Measurements from ENCODE around the gene DENND4C. TPM values are rescaled to one million over a fixed set of nuclear protein-coding genes. Genes with fewer than 3 reads are reported as not detected.

DENND4C gene
- total and polyA plus RNA-seq, 2 of the 4 experiments (the other 2 are of a cell fraction): 9.0 to 32.6 TPM

DNA sequence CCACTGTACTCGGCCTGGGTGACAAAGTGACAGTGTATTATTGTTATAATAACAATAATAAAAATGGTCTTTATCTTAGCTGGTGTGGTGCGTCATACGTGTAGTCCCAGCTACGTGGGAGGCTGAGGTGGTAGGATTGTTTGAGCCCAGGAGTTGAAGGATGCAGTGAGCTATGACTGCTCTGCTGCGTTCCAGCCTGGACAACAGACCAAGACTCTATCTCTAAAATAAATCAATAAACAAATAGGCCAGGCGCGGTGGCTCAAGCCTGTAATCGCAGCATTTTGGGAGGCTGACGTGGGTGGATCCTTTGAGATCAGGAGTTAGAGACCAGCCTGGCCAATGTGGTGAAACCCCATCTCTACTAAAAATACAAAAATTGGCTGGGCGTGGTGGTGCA, 9.2 kb upstream of the DENND4C start:
- TF ChIP-seq ELK1 (IDR thresholded peaks at IDR 0.05; ENCODE audit: borderline replicate concordance, low read depth, low read length) (no peak), MXI1 (IDR thresholded peaks at IDR 0.05; ENCODE audit: borderline replicate concordance, low read depth, low read length) (no peak), CEBPB (IDR thresholded peaks at IDR 0.05; ENCODE audit: low read depth, low read length) (no peak), SMC3 (IDR thresholded peaks at IDR 0.05; ENCODE audit: low read depth, low read length) (no peak), MAFK (IDR thresholded peaks at IDR 0.05; ENCODE audit: low read depth, low read length) (no peak), BHLHE40 (IDR thresholded peaks at IDR 0.05; ENCODE audit: low read depth, low read length) (no peak), POLR2A (IDR thresholded peaks at IDR 0.05; ENCODE audit: low read depth, low read length) (no peak), NFE2L2 (IDR thresholded peaks at IDR 0.05; ENCODE audit: low read depth, low read length) (no peak), CHD1 (IDR thresholded peaks at IDR 0.05; ENCODE audit: low read depth, low read length) (no peak), MAZ (IDR thresholded peaks at IDR 0.05; ENCODE audit: borderline replicate concordance, low read depth, low read length) (no peak), RAD21 (IDR thresholded peaks at IDR 0.05; ENCODE audit: low read length) (no peak), RCOR1 (IDR thresholded peaks at IDR 0.05; ENCODE audit: insufficient replicate concordance, low read length) (no peak), RFX5 (IDR thresholded peaks at IDR 0.05; ENCODE audit: low read depth, low read length) (no peak), CTCF (conservative IDR thresholded peaks at IDR 0.05; ENCODE audit: low read depth, low read length) (no peak), FOS (IDR thresholded peaks at IDR 0.05; ENCODE audit: low read depth, low read length) (no peak)
- TF ChIP-seq, protein P1, sequence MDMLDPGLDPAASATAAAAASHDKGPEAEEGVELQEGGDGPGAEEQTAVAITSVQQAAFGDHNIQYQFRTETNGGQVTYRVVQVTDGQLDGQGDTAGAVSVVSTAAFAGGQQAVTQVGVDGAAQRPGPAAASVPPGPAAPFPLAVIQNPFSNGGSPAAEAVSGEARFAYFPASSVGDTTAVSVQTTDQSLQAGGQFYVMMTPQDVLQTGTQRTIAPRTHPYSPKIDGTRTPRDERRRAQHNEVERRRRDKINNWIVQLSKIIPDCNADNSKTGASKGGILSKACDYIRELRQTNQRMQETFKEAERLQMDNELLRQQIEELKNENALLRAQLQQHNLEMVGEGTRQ (IDR thresholded peaks at IDR 0.05; ENCODE audit: low read depth, low read length): no peak
- no peak for DNase-seq
- H3K27ac ChIP-seq (ENCODE audit: insufficient read depth, low read length): no peak overlapping the region

More for the DNA sequence above, 9.2 kb upstream of the DENND4C start:
- H3K4me2 ChIP-seq (ENCODE audit: low read depth, low read length): no peak overlapping the region
- H3K9ac ChIP-seq (ENCODE audit: low read depth, low read length): no peak overlapping the region
- CTCF ChIA-PET: no interaction called here
- no peaks in the 10 kb centered on the region for H4K20me1 ChIP-seq (ENCODE audit: insufficient read depth, low read length)
- no peak overlapping the region for H2AK5ac ChIP-seq (ENCODE audit: low read depth, low read length)
- in situ Hi-C loops (cut with MboI; ENCODE audit: low sequenced_read_pairs): no loop called here
- H2BK20ac ChIP-seq (ENCODE audit: low read depth, low read length): no peak overlapping the region
- H3K4me1 ChIP-seq (ENCODE audit: control insufficient read depth, insufficient read depth, low read length): no peaks in the 10 kb centered on the region
- dilution Hi-C loops (cut with HindIII; ENCODE audit: low sequenced_read_pairs, unreplicated experiment): no loop called here
- no TSS peak for BruUV-seq (replicated peaks)
- H3K9me3 ChIP-seq (ENCODE audit: control insufficient read depth, insufficient read depth, low read length): no peaks in the 10 kb centered on the region
- POLR2A ChIA-PET (ENCODE audit: unreplicated experiment): no interaction called here
- no peak overlapping the region for H4K8ac ChIP-seq (ENCODE audit: low read depth in 2 of 2, low read length in 2 of 2)
- no peak for ATAC-seq (ENCODE audit: low read depth)
- no peak overlapping the region for H3K23ac ChIP-seq (ENCODE audit: low read depth, low read length)
- H3K9me1 ChIP-seq (ENCODE audit: insufficient read depth, low read length): no peaks in the 10 kb centered on the region
- H3K27me3 ChIP-seq (ENCODE audit: control insufficient read depth, insufficient read depth, low read length): no peaks in the 10 kb centered on the region; the same call in 1 of the 2 replicates
- H4K5ac ChIP-seq (ENCODE audit: low read depth, low read length): no peak overlapping the region
- H3K4ac ChIP-seq (ENCODE audit: low read depth, low read length): no peak overlapping the region
- H3K56ac ChIP-seq (ENCODE audit: extremely low read depth, insufficient read depth, low read length): no peak overlapping the region
- no peak overlapping the region for H2BK120ac ChIP-seq (ENCODE audit: low read depth, low read length)
- intact Hi-C loops (cut with micrococcal nuclease): no loop called here
- H4K91ac ChIP-seq (ENCODE audit: insufficient read depth, low read depth, low read length): no peak overlapping the region
- no peak overlapping the region for H3K4me3 ChIP-seq (ENCODE audit: insufficient read depth, low read depth, low read length)
- H3K18ac ChIP-seq (ENCODE audit: low read depth, low read length): no peak overlapping the region
- no peak overlapping the region for H2BK5ac ChIP-seq (ENCODE audit: low read depth, low read length, poor library complexity, severe bottlenecking)
- no peak overlapping the region for H2AK9ac ChIP-seq (replicated peaks; ENCODE audit: low read depth, low read length, poor library complexity)
- WGBS, 2 experiments (ENCODE audit: extremely low coverage in 2 of 2, insufficient read length in 1 of 2): no CpG with 5 or more reads among the region's 10 CpGs
- H2AFZ ChIP-seq (replicated peaks; ENCODE audit: low read length, poor library complexity): no peak overlapping the region
- no peaks in the 10 kb centered on the region for H3K79me1 ChIP-seq (ENCODE audit: low read depth in 1 of 2, low read length in 2 of 2)
- H2BK15ac ChIP-seq (ENCODE audit: low read depth, low read length): no peak overlapping the region
- H3K36me3 ChIP-seq (ENCODE audit: control insufficient read depth, insufficient read depth, low read length): no peaks in the 10 kb centered on the region
- H3K14ac ChIP-seq (replicated peaks; ENCODE audit: low read depth, low read length): no peak overlapping the region

Data from IMR-90 (cell line).